ENCODE results near the gene TTYH3.

- no peak for TF ChIP-seq CTCF (IDR thresholded peaks at IDR 0.05)
- TF ChIP-seq POLR2A (IDR thresholded peaks at IDR 0.05) = no peak
- TF ChIP-seq POLR2AphosphoS5 (IDR thresholded peaks at IDR 0.05; ENCODE audit: insufficient read depth in 1 of 2, low read depth in 1 of 2) = no peak
Observed at GRCh38 chr7:2587134-2587533, 44.7 kb upstream of the TTYH3 start.

Measured in vagina (tissue), 2 donors.